ENCODE data around the gene TMIGD1. TPM values are rescaled to one million over a fixed set of nuclear protein-coding genes. Genes with fewer than 3 reads are reported as not detected.

The TMIGD1 gene
- total and polyA plus RNA-seq, 2 of the 13 experiments (the other 11 are each of a cell fraction or from before 2014, with no cell fraction given) = not detected

GRCh38 chr17:30337393-30337999 lies 3.6 kb upstream of the TMIGD1 start (continued):
- TF ChIP-seq PRDM10 (CRISPR knock-in tag; IDR thresholded peaks at IDR 0.05; ENCODE audit: low read depth) (no peak), ZNF329 (CRISPR knock-in tag; IDR thresholded peaks at IDR 0.05; ENCODE audit: low read depth) (no peak; the same call in 1 of the 2 replicates), ZNF777 (CRISPR knock-in tag; IDR thresholded peaks at IDR 0.05) (no peak), PHB2 (IDR thresholded peaks at IDR 0.05; ENCODE audit: partially characterized antibody) (no peak), TARDBP (CRISPR knock-in tag; IDR thresholded peaks at IDR 0.05) (peak; percentile 45; the same call in 1 of the 2 replicates), ZNF672 (CRISPR knock-in tag; IDR thresholded peaks at IDR 0.05) (no peak), ZNF552 (CRISPR knock-in tag; IDR thresholded peaks at IDR 0.05; ENCODE audit: borderline replicate concordance) (no peak), GMEB1 (CRISPR knock-in tag; IDR thresholded peaks at IDR 0.05; ENCODE audit: borderline replicate concordance) (no peak; the same call in 1 of the 2 replicates), DR1 (CRISPR knock-in tag; IDR thresholded peaks at IDR 0.05) (no peak), FOXP4 (CRISPR knock-in tag; IDR thresholded peaks at IDR 0.05) (peak; percentile 48; the same call in 1 of the 2 replicates), MLLT10 (CRISPR knock-in tag; IDR thresholded peaks at IDR 0.05) (no peak), FOXA1 (IDR thresholded peaks at IDR 0.05) (no peak), FOXA1 (CRISPR knock-in tag; IDR thresholded peaks at IDR 0.05) (peak; percentile 48), TBX2 (CRISPR knock-in tag; IDR thresholded peaks at IDR 0.05; ENCODE audit: borderline replicate concordance) (no peak), ZNF724P (CRISPR knock-in tag; IDR thresholded peaks at IDR 0.05; ENCODE audit: borderline replicate concordance) (peak; percentile 91), NFKBIZ (CRISPR knock-in tag; IDR thresholded peaks at IDR 0.05) (no peak)
